ENCODE results near the gene MICAL2. TPM values are rescaled to one million over a fixed set of nuclear protein-coding genes. Genes with fewer than 3 reads are reported as not detected.
A peak's percentile ranks its signal among the peaks of the same experiment; 100 is the strongest.

MICAL2 gene
- total RNA-seq, 1 experiment from 2014 or later: 69.9 TPM

DNA sequence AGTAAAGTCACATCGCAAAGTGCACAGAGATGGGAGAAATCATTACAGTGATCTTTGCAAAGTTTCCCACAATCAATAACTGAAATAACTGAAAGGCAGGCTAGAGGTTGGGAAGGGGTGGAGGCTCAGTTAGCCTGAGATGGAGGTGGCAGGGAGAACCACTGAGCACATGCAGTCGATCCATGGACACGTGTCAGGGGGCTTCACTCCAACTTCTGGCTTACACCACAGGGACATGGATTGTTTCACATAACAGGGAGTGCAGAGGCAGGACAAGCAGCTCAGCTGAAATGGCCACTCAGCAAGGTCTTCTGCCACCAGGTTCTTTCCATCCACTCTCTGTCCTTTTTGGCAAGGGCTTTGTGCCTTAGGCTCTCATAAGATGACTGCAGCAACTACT is 35.1 kb upstream of the MICAL2 start:
- in situ Hi-C loops (cut with HindIII; ENCODE audit: low pct_unique_long_range_greater_than_20kb, low sequenced_read_pairs): no loop called here

DNA sequence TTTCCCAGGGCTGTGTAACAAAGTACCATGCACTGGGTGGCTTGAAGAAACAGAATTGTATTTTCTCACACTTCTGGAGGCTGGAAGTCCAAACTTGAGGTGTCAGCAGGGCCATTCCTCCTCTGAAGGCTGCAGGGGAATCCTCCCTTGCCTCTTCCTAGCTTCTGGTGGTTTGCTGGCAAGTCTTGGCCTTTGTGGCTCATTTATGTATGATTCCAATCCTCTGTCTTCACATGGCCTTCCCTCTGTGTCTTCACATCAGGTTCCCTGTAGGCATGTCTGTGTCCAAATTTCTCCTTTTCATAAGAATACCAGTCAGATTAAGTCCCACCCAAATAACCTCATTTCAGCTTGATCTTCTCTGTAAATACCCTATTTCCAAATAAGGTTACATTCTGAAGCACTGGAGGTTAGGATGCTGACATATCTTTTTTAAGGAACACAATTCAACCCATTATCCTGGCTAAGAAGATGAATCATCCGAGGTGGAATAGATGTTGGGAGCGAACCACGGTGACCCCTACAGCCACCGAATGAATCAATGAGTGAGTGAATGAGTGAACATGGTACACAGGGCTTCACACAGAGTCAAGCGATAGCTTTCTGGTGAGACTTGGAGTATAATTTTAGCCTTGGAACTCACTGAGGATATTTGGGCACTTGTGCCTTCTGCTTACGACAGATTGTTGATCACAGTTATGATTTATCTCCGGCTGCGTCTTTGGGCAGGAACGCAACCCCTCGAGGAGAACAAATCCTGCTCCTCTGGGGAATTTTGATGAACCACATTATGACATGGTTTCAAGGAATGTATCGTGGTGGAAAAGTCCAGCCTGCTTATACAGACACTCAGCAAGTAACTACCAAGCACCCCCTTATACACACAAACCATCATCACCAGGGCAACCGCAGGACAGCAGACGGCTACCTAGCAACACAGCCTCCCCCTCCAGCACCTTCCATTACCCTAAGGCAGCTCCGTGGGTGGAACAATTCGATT is 34.3 kb upstream of the MICAL2 start:
- DNase-seq (ENCODE audit: low read depth): peak; percentile 73
- in situ Hi-C loops (cut with HindIII; ENCODE audit: low pct_unique_long_range_greater_than_20kb, low sequenced_read_pairs): no loop called here

More for the DNA sequence above, 35.1 kb upstream of the MICAL2 start:
- no peak for DNase-seq (ENCODE audit: low read depth)

- no peak for DNase-seq (ENCODE audit: low read depth)
- in situ Hi-C loops (cut with HindIII; ENCODE audit: low pct_unique_long_range_greater_than_20kb, low sequenced_read_pairs): no loop called here
Observed at GRCh38 chr11:12076840-12077534, 33.4 kb upstream of the MICAL2 start.

- no peak for DNase-seq (ENCODE audit: low read depth)
- in situ Hi-C loops (cut with HindIII; ENCODE audit: low pct_unique_long_range_greater_than_20kb, low sequenced_read_pairs): no loop called here
Observed at GRCh38 chr11:12077535-12078280, 32.7 kb upstream of the MICAL2 start.

DNA sequence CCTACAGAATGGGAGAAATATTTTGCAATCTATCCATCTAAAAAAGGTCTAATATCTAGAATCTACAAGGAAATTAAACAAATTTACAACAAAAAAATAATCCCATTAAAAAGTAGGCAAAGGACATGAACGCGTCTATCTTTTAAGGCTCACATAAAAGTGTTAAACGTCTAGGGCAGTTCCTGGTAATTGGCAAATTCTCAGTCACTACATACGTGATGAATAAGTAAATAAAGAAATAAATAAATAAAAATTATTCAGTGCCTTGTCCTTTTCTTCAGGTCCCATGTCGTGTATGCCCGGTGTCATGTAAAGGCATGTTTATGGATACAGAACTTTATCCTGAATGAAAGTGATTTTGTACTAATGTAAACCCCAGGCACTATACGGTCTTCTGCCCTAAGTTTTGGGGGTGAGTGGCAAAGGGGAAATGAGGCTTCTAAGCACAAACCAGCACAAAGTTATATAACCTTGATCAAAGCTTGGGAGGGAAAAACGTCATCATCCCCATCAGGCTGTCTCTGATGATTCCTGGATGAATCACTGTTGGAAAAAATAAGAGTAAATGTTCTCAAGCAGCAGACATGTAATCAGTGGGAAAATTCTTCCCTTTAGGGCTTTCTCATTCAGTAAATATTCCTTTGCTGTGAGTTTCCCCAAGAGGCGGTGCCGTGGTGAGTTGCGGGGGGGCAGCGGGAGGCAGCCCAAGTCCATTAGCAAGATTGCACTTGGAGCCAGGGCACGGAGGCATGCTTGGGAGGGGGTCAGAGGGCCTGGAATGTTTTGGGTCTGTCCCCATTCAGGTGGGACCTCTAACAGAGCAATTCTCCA is 30.4 kb upstream of the MICAL2 start:
- DNase-seq (ENCODE audit: low read depth): peak; percentile 88

GRCh38 chr11:12083380-12083779 is 27.0 kb upstream of the MICAL2 start:
- DNase-seq (ENCODE audit: low read depth): no peak
- in situ Hi-C loops (cut with HindIII; ENCODE audit: low pct_unique_long_range_greater_than_20kb, low sequenced_read_pairs): no loop called here

More for the DNA sequence above, 30.4 kb upstream of the MICAL2 start:
- in situ Hi-C loops (cut with HindIII; ENCODE audit: low pct_unique_long_range_greater_than_20kb, low sequenced_read_pairs): no loop called here

DNA sequence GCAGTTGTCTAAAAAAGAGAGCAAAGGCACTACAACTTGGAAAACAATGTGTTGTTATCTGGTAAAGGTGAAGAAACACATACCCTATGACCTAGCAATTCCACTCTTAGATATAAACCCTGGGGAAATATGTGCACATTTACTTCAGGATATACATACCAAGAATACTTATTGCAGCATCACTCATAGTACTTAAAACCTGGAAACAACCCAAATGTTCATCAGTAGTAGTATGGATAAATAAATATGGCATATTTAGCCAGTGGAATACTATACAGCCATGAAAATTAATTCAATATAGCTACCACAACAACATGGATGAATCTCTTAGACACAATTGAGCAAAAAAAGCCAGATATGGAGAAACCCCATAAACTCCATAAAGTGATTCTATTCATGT is 26.1 kb upstream of the MICAL2 start:
- DNase-seq (ENCODE audit: low read depth): no peak
- in situ Hi-C loops (cut with HindIII; ENCODE audit: low pct_unique_long_range_greater_than_20kb, low sequenced_read_pairs): no loop called here

GRCh38 chr11:12085371-12086251 is 24.8 kb upstream of the MICAL2 start:
- in situ Hi-C loops (cut with HindIII; ENCODE audit: low pct_unique_long_range_greater_than_20kb, low sequenced_read_pairs): no loop called here
- no peak for DNase-seq (ENCODE audit: low read depth)

DNA sequence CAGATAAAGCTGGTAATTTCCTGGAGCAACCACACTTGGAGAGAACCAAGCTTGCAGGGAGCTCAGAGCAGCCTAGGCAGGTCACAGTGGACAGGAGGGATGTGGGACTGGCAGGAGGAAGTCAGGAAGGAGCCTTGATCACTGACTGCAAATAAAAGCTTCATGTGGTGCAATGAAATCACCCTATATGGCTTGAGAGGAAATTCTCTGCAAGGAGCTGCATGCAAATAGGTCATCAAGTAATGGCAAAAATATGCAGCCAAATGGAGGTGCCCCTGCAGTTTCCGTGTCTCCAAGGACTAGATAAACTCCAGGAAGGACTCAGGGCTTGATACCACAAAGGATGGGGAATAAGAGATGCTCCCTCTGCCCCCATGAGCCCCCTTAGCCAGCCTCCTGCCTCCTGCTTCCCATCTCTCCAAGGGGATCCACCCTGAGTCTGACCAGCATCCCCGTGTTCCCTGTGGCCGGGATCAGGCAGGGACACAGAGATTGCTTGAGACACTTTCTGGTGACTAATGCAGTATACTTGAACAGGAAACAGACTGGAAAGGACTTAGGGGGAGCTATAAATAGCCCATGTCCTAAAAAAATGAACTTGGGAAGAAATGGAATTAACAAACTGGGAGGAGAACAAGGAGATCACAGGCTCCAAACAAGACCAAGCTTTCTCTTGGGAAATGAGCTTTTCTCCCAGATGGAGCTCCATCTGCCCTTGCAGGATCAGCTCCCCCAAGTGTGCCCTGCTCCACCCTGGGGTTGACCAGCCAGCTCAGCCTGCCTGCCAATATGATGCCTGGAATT is 23.9 kb upstream of the MICAL2 start:
- in situ Hi-C loops (cut with HindIII; ENCODE audit: low pct_unique_long_range_greater_than_20kb, low sequenced_read_pairs): no loop called here
- peak; percentile 79 for DNase-seq (ENCODE audit: low read depth)

DNA sequence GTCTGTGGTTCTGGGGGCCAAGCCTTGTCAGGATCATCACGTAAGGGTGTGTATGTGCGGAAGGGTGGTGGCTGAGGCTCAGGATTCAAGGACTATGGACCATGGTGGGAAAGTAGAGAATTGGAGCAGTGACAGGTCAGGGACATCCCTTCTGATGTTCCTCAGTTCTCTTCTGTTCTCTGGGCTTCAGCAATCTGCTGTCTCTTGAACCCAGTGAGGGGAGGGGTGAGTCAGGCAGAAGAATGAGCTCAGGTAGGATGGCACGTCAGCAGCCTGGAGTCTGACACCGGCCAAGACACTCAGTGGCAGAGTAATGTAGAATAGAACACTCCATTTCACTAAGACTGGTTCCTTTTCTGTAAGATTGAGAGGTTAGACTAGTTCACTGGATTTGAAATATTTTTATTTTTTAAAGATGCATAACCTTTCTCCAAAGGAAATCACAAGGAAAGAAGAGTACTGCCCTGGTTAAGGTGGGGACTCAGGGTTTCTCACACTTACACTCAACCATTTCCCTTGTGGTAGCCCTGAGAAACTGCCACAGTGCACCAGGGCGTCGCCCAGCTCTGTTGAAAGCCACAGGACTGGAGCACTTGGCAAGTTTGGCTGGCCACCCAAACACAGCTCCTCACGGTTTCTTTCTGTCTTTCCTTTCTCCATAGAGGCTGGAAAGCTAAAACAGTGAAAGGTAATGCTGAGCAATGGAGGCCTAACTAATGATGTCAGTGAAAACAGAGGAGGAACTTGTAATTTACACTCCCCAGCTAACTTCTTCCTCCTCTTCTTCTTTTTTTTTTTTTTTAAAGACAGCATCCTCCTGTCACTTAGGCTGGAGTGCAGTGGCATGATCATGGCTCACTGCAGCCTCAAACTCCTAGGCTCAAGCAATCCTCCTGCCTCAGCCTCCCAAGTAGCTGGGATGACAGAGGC is 23.1 kb upstream of the MICAL2 start:
- in situ Hi-C loops (cut with HindIII; ENCODE audit: low pct_unique_long_range_greater_than_20kb, low sequenced_read_pairs): no loop called here
- DNase-seq (ENCODE audit: low read depth): peak; percentile 29

DNA sequence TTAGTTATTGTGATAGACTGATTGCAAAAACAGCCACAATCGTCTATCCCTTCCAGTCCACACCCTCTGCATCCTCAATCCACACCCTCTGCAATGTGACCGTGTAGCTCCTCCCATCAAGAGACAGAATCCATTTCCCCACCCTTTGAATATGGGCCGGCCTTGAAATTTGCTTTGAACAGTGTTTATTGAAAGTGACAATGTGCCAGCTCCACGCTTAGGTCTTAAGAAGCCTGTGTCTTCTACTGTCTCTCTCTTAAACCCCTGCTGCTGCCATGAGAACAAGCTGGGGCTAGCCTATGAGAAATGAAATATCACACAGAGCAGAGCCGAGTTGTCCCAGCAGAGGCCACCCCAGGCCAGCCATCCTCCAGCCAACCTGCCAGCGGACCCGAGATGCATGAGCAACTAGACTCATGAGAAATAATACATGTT is 22.3 kb upstream of the MICAL2 start:
- peak; percentile 48 for DNase-seq (ENCODE audit: low read depth)
- in situ Hi-C loops (cut with HindIII; ENCODE audit: low pct_unique_long_range_greater_than_20kb, low sequenced_read_pairs): no loop called here

GRCh38 chr11:12088531-12088930 is 21.9 kb upstream of the MICAL2 start:
- in situ Hi-C loops (cut with HindIII; ENCODE audit: low pct_unique_long_range_greater_than_20kb, low sequenced_read_pairs): no loop called here
- DNase-seq (ENCODE audit: low read depth): no peak

GRCh38 chr11:12089041-12089440 is 21.3 kb upstream of the MICAL2 start:
- DNase-seq (ENCODE audit: low read depth): no peak
- in situ Hi-C loops (cut with HindIII; ENCODE audit: low pct_unique_long_range_greater_than_20kb, low sequenced_read_pairs): no loop called here

GRCh38 chr11:12089473-12089872 is 20.9 kb upstream of the MICAL2 start:
- in situ Hi-C loops (cut with HindIII; ENCODE audit: low pct_unique_long_range_greater_than_20kb, low sequenced_read_pairs): no loop called here
- DNase-seq (ENCODE audit: low read depth): no peak

DNA sequence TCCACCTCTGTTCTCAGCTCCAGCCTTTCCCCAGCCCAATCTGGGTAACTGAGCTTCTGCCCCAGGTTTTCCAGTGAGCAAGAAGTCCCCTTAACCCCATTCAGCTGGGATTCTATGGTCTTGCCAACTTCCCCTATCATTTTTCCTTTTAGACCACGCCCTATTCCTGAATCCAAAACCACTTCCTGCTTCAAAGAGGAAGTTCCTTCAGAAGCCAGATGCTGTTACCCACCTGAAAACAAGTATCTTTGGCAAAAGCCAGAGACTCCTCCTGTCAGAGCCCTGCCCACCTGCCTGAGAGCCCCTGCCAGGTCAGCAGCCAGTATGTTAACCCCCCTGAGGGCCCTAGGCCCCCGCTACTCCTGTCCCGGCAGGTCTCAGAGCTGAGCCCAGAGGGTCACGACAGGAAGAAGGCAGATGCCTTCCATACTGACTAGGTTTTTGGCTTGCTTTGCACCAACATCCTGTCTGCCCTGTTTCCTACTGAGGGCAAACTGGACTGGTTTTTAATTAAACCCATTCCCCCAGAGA is 20.3 kb upstream of the MICAL2 start:
- no peak for DNase-seq (ENCODE audit: low read depth)
- in situ Hi-C loops (cut with HindIII; ENCODE audit: low pct_unique_long_range_greater_than_20kb, low sequenced_read_pairs): no loop called here

All from Caki2 (cell line).